Chondrocyte (in vitro differentiated cells): ENCODE measurements around the gene ZCCHC2. TPM values are rescaled to one million over a fixed set of nuclear protein-coding genes. Genes with fewer than 3 reads are reported as not detected.
A peak's percentile ranks its signal among the peaks of the same experiment; 100 is the strongest.

Source experiments
- DNase-seq: peaks from one replicate; pipeline ENCODE4 v3.0.0; 2021; ENCODE audit warnings: mixed read lengths, low spot score
- H3K27ac Mint-ChIP-seq: one replicate; pipeline ENCODE4 v1.8.0; 2021; ENCODE audit warnings: mild to moderate bottlenecking, moderate library complexity, mixed read lengths; ENCODE audit not compliant: unreplicated experiment
- H3K27me3 Mint-ChIP-seq: 2 replicates; pipeline ENCODE4 v1.8.0; 2021; ENCODE audit warnings: low read depth, mixed read lengths
- H3K36me3 Mint-ChIP-seq: 2 replicates; pipeline ENCODE4 v1.8.0; 2021; ENCODE audit warnings: low read depth, mixed read lengths
- H3K4me1 Mint-ChIP-seq: 2 replicates; pipeline ENCODE4 v1.8.0; 2021; ENCODE audit warnings: low read depth, mild to moderate bottlenecking, mixed read lengths
- H3K4me3 Mint-ChIP-seq: one replicate; pipeline ENCODE4 v1.8.0; 2021; ENCODE audit warnings: mild to moderate bottlenecking, moderate library complexity, mixed read lengths; ENCODE audit not compliant: unreplicated experiment
- H3K9me3 Mint-ChIP-seq: 2 replicates; pipeline ENCODE4 v1.8.0; 2021; ENCODE audit warnings: low read depth, mixed read lengths
- long read RNA-seq: library from polyadenylated mRNA; stranded (forward); transcript quantifications from one replicate; pipeline ENCODE4 v2.0.0, GENCODE V29; 2021
- total RNA-seq: library from RNA; stranded (reverse); gene quantifications from 3 replicates; pipeline ENCODE4 v1.2.1, GENCODE V29; 2021
- TF ChIP-seq, protein P1 (sequence below): fragments of 200-600 bp; sonication (generic); IDR thresholded peaks from 2 replicates; pipeline ENCODE4 v1.5.0; 2021; ENCODE audit warnings: antibody characterized with exemption, mild to moderate bottlenecking, moderate library complexity

Gene ZCCHC2
- total RNA-seq = 12.6 to 13.2 TPM (median 12.6 TPM) in 3 replicates
- long read RNA-seq = 0 reads

DNA sequence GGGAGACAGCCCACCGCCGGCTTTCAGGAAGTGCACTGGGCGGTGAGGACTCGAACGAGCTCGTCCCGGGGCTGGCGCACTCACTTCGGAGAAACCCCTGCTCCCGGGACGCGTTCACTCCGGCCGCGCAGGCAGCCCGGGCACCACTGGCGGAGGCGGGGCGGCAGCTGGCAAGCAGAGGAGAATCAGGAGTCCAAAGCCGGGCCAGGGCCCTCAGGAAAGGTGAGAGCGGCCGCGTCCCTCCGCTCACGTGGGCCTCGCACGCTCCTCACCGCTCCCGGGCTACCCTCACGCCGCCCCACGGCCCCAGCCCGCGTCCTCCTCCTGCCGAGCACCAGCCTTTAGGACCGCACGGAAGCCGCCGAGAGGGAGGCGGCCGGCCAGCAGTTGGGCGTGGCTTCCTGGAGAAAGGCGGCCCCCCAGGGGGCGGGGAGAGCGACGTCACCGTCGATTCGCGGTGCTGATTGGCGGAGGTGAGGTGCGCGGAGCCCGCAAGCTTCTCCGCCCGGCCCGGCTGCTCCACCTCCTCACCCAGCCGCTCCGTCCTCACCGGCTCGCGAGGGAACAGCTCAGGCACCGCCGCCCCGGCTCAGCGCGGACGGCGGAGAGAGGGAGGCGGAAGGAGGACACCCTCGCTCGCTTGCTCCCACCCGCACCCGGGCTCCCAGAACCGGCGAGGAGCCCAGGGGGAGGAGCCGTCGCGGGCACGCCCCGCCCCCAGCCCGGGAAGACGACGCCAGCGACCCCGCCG, at the start of gene ZCCHC2:
Gene ZCCHC2 (plus strand): TSS at position 522 of the 751 bp plus-strand sequence. CDS start 400 bp downstream, outside the sequence.
- Mint-ChIP-seq H3K27me3 (no peaks in the 10 kb centered on the region), H3K9me3 (no peaks in the 10 kb centered on the region), H3K4me3 (peak within 1 kb of the TSS; percentile 79), H3K4me1 (peaks cover 32% of the 10 kb centered on the region), H3K27ac (peak within 1 kb of the TSS; percentile 59), H3K36me3 (no peaks in the 10 kb centered on the region)
- peak; percentile 99 for DNase-seq
- TF ChIP-seq, protein P1, sequence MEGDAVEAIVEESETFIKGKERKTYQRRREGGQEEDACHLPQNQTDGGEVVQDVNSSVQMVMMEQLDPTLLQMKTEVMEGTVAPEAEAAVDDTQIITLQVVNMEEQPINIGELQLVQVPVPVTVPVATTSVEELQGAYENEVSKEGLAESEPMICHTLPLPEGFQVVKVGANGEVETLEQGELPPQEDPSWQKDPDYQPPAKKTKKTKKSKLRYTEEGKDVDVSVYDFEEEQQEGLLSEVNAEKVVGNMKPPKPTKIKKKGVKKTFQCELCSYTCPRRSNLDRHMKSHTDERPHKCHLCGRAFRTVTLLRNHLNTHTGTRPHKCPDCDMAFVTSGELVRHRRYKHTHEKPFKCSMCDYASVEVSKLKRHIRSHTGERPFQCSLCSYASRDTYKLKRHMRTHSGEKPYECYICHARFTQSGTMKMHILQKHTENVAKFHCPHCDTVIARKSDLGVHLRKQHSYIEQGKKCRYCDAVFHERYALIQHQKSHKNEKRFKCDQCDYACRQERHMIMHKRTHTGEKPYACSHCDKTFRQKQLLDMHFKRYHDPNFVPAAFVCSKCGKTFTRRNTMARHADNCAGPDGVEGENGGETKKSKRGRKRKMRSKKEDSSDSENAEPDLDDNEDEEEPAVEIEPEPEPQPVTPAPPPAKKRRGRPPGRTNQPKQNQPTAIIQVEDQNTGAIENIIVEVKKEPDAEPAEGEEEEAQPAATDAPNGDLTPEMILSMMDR = no peak

DNA sequence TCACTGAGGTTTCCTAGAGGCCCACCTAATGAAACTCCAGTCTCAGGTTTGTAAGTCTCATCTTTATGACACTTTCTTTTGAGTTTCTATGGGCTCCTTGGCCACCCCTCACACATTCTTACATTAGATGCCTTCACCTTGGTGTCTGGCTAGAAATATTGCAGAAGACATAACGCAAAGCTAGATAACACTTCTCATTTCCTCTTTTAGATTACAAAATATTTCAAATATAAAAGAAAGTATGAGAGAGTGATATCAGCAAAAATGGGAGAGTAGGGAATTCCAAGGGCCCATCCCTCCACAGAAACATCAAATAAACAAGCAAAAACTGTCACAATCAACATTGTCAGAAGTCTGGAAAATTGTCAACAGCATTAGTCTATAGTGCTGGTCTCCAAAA, 43.3 kb upstream of the ZCCHC2 start:
- Mint-ChIP-seq H3K4me1 (no peaks in the 10 kb centered on the region), H3K4me3 (no peak overlapping the region), H3K36me3 (peaks cover 6% of the 10 kb centered on the region), H3K27ac (no peak overlapping the region), H3K9me3 (peaks cover 20% of the 10 kb centered on the region), H3K27me3 (peaks cover 23% of the 10 kb centered on the region)
- TF ChIP-seq, protein P1 = no peak
- no peak for DNase-seq

DNA sequence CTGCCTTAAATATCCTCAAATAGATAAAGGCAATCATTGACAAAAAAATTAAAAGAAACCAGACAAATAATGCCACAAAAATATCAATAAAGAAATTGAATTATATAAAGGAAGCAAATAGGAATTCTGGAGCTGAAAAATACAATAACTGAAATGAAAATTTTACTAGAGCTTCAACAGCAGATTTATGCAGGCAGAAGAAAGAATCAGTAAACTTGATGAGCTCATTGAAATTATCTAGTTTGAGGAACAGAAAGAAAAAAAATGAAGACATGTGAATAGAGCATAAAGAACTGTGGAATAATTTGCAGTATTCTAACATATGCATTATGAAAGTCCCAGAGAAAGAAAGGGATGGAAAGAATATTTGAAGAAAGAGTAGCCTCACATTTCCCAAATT, 41.9 kb upstream of the ZCCHC2 start:
- Mint-ChIP-seq H3K9me3 (peaks cover 20% of the 10 kb centered on the region), H3K36me3 (peaks cover 6% of the 10 kb centered on the region), H3K27me3 (peaks cover 22% of the 10 kb centered on the region), H3K4me1 (peaks cover 6% of the 10 kb centered on the region), H3K27ac (no peak overlapping the region), H3K4me3 (no peak overlapping the region)
- TF ChIP-seq, protein P1 = no peak
- no peak for DNase-seq

DNA sequence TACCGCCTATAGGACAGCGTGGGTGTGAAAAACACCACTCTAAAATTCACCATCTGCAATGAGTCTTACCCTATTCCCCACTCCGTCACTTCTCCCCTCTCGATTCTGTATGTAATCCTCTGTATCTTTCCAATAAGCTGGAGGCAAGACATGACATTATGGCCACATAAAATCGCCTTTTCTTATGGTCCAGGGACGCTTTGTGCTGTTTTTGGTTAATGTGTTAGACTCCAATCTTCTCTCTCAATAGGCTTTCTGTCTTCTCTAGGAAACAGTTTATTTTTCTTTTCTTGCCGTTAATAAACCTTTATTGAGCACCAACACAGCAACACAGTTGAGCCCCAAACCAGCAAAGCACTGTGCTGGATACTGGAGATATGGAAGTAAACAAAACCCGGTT, 37.9 kb upstream of the ZCCHC2 start:
- TF ChIP-seq, protein P1 = no peak
- DNase-seq = no peak
- peaks cover 20% of the 10 kb centered on the region for H3K9me3 Mint-ChIP-seq
- peaks cover 12% of the 10 kb centered on the region for H3K4me1 Mint-ChIP-seq
- no peak overlapping the region for H3K27ac Mint-ChIP-seq
- H3K36me3 Mint-ChIP-seq = peaks cover 6% of the 10 kb centered on the region
- peaks cover 8% of the 10 kb centered on the region for H3K27me3 Mint-ChIP-seq
- no peak overlapping the region for H3K4me3 Mint-ChIP-seq

DNA sequence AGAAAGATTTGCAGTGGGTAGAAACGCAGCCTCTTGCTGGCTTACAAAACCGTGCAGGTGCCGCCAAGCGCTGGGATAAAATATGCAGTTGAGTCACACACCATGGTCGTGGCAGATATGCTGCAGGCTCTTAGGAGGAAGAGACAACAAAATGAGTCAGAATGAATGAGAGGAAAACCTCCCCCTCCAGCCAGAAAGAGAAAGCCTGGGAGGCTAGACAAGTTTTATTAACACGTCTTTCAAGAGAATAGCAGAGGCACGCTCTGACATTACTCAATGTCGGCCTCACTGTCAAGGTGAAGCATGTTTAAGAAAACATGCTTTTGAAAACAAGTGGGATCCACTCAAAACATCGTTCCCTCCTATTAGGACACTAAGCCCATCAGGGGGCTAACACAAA, 37.1 kb upstream of the ZCCHC2 start:
- Mint-ChIP-seq H3K4me3 (no peak overlapping the region), H3K36me3 (peaks cover 5% of the 10 kb centered on the region), H3K27me3 (peaks cover 8% of the 10 kb centered on the region), H3K27ac (no peak overlapping the region), H3K4me1 (peaks cover 12% of the 10 kb centered on the region), H3K9me3 (peaks cover 13% of the 10 kb centered on the region)
- TF ChIP-seq, protein P1 = no peak
- no peak for DNase-seq
